Testis (tissue), 2 donors: ENCODE data around the gene PDHX.

Source experiments
- POLR2A ChIP-seq: fragments of 450-650 bp; IDR thresholded peaks from one replicate; pipeline ENCODE4 v1.6.1; 2017; ENCODE audit warnings: antibody characterized with exemption, mild to moderate bottlenecking, moderate library complexity
- TF ChIP-seq, protein P1 (sequence below), 3 experiments: fragments of 450-650 bp in 2 of 3; fragments of 200-600 bp in 1 of 3; sonication (generic) in 1 of 3; IDR thresholded peaks; one replicate each; pipeline ENCODE4 v1.5.1; 2016 to 2019; ENCODE audit warnings: antibody characterized with exemption in 3 of 3, mild to moderate bottlenecking in 2 of 3, moderate library complexity in 1 of 3

DNA sequence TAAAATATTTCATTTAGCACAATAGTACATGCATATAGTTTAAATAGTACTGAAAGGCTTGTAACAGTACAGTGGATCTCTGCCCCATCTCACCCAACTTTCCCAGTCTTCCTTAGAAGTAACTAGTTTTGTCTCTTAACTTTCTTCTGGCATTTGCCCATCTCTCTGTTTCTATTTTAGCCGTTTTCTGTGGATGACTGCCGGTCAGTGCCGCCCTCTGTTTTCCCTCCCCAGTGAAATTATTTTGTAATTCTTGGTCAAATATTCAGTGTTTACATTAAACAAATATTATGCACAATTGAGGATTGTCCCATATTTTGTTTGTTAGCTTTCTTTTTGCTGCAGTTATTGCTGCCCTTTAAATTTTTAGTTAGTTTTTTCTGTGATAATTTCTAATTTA is 8.3 kb downstream of the PDHX start:
- TF ChIP-seq, protein P1, sequence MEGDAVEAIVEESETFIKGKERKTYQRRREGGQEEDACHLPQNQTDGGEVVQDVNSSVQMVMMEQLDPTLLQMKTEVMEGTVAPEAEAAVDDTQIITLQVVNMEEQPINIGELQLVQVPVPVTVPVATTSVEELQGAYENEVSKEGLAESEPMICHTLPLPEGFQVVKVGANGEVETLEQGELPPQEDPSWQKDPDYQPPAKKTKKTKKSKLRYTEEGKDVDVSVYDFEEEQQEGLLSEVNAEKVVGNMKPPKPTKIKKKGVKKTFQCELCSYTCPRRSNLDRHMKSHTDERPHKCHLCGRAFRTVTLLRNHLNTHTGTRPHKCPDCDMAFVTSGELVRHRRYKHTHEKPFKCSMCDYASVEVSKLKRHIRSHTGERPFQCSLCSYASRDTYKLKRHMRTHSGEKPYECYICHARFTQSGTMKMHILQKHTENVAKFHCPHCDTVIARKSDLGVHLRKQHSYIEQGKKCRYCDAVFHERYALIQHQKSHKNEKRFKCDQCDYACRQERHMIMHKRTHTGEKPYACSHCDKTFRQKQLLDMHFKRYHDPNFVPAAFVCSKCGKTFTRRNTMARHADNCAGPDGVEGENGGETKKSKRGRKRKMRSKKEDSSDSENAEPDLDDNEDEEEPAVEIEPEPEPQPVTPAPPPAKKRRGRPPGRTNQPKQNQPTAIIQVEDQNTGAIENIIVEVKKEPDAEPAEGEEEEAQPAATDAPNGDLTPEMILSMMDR (IDR thresholded peaks at IDR 0.05) = no peak
- no peak for TF ChIP-seq POLR2A
